Neural cell (in vitro differentiated cells): ENCODE data around the gene DAD1. TPM values are rescaled to one million over a fixed set of nuclear protein-coding genes. Genes with fewer than 3 reads are reported as not detected.

Experiments used
- H2AFZ ChIP-seq: fragments of 200-600, 300-800 bp; sonication (generic), shearing (Covaris generic); 2 replicates; pipeline ENCODE4 v1.6.0; 2014; ENCODE audit warnings: low read depth, mild to moderate bottlenecking, antibody characterized with exemption, low read length, moderate library complexity
- H3F3A ChIP-seq: fragments of 200-600 bp; shearing (Covaris generic); 2 replicates; pipeline ENCODE4 v1.6.1; 2016; ENCODE audit warnings: mild to moderate bottlenecking, moderate library complexity, mixed read lengths, antibody characterized with exemption, low read length; ENCODE audit not compliant: insufficient read depth, poor library complexity, severe bottlenecking
- H3K27ac ChIP-seq: fragments of 200-600, 300-800 bp; sonication (generic), shearing (Covaris generic); 2 replicates; pipeline ENCODE4 v1.5.1; 2014; ENCODE audit warnings: mild to moderate bottlenecking, low read length, moderate library complexity
- H3K27me3 ChIP-seq: fragments of 300-800, 200-600 bp; sonication (generic), shearing (Covaris generic); 2 replicates; pipeline ENCODE4 v1.6.0; 2014; ENCODE audit warnings: mild to moderate bottlenecking, low read depth, low read length, moderate library complexity; ENCODE audit not compliant: insufficient read depth
- H3K36me3 ChIP-seq: fragments of 300-800, 200-600 bp; sonication (generic), shearing (Covaris generic); 2 replicates; pipeline ENCODE4 v1.5.1; 2014; ENCODE audit warnings: mild to moderate bottlenecking, antibody characterized with exemption, low read length, moderate library complexity; ENCODE audit not compliant: insufficient read depth
- H3K4me2 ChIP-seq: fragments of 300-800, 200-600 bp; sonication (generic), shearing (Covaris generic); 2 replicates; pipeline ENCODE4 v1.6.0; 2014; ENCODE audit warnings: mild to moderate bottlenecking, low read length
- H3K4me3 ChIP-seq: fragments of 300-800, 200-600 bp; sonication (generic), shearing (Covaris generic); 2 replicates; pipeline ENCODE4 v1.5.1; 2014; ENCODE audit warnings: mild to moderate bottlenecking, low read length, moderate library complexity
- H3K79me2 ChIP-seq: fragments of 200-600 bp; shearing (Covaris generic); replicated peaks from 2 replicates; pipeline ENCODE4 v1.6.0; 2014; ENCODE audit warnings: mild to moderate bottlenecking, low read length, moderate library complexity; ENCODE audit not compliant: insufficient read depth
- H3K9ac ChIP-seq: fragments of 300-800, 200-600 bp; sonication (generic), shearing (Covaris generic); 2 replicates; pipeline ENCODE4 v1.6.1; 2016; ENCODE audit warnings: mild to moderate bottlenecking, low read length, mixed read lengths
- H3K9me2 ChIP-seq: fragments of 200-600 bp; shearing (Covaris generic); 2 replicates; pipeline ENCODE4 v1.6.1; 2016; ENCODE audit warnings: mild to moderate bottlenecking, low read length, mixed read lengths; ENCODE audit not compliant: insufficient read depth
- H3K9me3 ChIP-seq: fragments of 200-600, 300-800 bp; sonication (generic), shearing (Covaris generic); 2 replicates; pipeline ENCODE4 v1.6.1; 2016; ENCODE audit warnings: mild to moderate bottlenecking, mixed run types, low read length, moderate library complexity, mixed read lengths
- H4K20me1 ChIP-seq: fragments of 200-600 bp; shearing (Covaris generic); 2 replicates; pipeline ENCODE4 v1.6.1; 2016; ENCODE audit warnings: mild to moderate bottlenecking, mixed run types; ENCODE audit not compliant: insufficient read depth
- EP300 ChIP-seq: fragments of 450-650 bp; conservative IDR thresholded peaks from 2 replicates; pipeline ENCODE4 v1.6.1; 2014; ENCODE audit warnings: antibody characterized with exemption, mild to moderate bottlenecking, moderate library complexity; ENCODE audit not compliant: poor library complexity, severe bottlenecking
- EZH2 ChIP-seq: fragments of 200-600, 300-800 bp; shearing (Covaris generic), sonication (generic); IDR thresholded peaks from 2 replicates; pipeline ENCODE4 v1.6.1; 2014; ENCODE audit warnings: antibody characterized with exemption, low read length, borderline replicate concordance, mild to moderate bottlenecking; ENCODE audit not compliant: insufficient read depth, poor library complexity, severe bottlenecking
- MXI1 ChIP-seq: fragments of 450-650 bp; conservative IDR thresholded peaks from 2 replicates; pipeline ENCODE4 v1.6.1; 2014; ENCODE audit warnings: antibody characterized with exemption, mild to moderate bottlenecking; ENCODE audit not compliant: poor library complexity, severe bottlenecking
- POLR2AphosphoS5 ChIP-seq: IDR thresholded peaks from 2 replicates; pipeline ENCODE4 v1.6.1; 2012
- RAD21 ChIP-seq: fragments of 450-650 bp; conservative IDR thresholded peaks from 2 replicates; pipeline ENCODE4 v1.6.1; 2014; ENCODE audit warnings: antibody characterized with exemption, mild to moderate bottlenecking, moderate library complexity
- SMC3 ChIP-seq: fragments of 450-650 bp; conservative IDR thresholded peaks from 2 replicates; pipeline ENCODE4 v1.6.1; 2014; ENCODE audit warnings: antibody characterized with exemption, mild to moderate bottlenecking, moderate library complexity; ENCODE audit not compliant: poor library complexity
- TAF1 ChIP-seq: IDR thresholded peaks from 2 replicates; pipeline ENCODE4 v1.6.1; 2012; ENCODE audit warnings: low read depth
- polyA plus RNA-seq: library from polyadenylated mRNA; depleted of rRNA; stranded (reverse); fragments of >200 nt; gene quantifications from 2 replicates; pipeline ENCODE4 v1.2.3, GENCODE V29; 2014
- TF ChIP-seq, protein P1 (sequence below): fragments of 450-650 bp; IDR thresholded peaks from 2 replicates; pipeline ENCODE4 v1.5.1; 2014; ENCODE audit warnings: antibody characterized with exemption, mild to moderate bottlenecking, moderate library complexity; ENCODE audit not compliant: poor library complexity, severe bottlenecking
- TF ChIP-seq, protein P2 (sequence below): IDR thresholded peaks from 2 replicates; pipeline ENCODE4 v1.6.1; 2012; ENCODE audit warnings: borderline replicate concordance

Gene DAD1
- polyA plus RNA-seq, 1 donor from 2014 or later, result 369 TPM

DNA sequence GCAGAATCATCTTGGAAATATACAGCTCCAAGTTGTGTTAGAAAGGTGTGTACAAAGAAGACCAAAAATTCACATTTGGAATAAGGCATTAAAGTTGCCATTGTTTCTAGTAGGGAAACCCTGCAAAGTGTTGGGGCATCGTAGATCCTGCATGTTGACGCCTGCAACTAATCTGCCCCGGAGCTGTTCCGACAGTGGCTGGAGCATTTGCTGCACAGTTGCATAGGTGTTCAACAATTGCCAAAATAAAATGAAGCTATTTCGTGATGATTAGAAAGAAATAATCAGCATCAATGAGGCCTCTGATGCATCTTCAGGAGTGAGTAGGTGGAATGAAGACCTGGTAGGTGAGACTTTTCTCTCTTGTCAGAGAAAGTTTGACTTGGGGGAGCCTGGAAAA is 47.3 kb downstream of the DAD1 start:
- Histone ChIP-seq H3K27ac (no peak overlapping the region), H3K4me2 (no peak overlapping the region), H3F3A (no peaks in the 10 kb centered on the region), H3K27me3 (peaks cover 3% of the 10 kb centered on the region), H3K4me3 (no peak overlapping the region), H2AFZ (no peak overlapping the region), H4K20me1 (no peaks in the 10 kb centered on the region), H3K9me2 (no peaks in the 10 kb centered on the region), H3K36me3 (no peaks in the 10 kb centered on the region), H3K9ac (no peak overlapping the region), H3K79me2 (no peaks in the 10 kb centered on the region), H3K9me3 (no peaks in the 10 kb centered on the region)
- TF ChIP-seq, protein P1, sequence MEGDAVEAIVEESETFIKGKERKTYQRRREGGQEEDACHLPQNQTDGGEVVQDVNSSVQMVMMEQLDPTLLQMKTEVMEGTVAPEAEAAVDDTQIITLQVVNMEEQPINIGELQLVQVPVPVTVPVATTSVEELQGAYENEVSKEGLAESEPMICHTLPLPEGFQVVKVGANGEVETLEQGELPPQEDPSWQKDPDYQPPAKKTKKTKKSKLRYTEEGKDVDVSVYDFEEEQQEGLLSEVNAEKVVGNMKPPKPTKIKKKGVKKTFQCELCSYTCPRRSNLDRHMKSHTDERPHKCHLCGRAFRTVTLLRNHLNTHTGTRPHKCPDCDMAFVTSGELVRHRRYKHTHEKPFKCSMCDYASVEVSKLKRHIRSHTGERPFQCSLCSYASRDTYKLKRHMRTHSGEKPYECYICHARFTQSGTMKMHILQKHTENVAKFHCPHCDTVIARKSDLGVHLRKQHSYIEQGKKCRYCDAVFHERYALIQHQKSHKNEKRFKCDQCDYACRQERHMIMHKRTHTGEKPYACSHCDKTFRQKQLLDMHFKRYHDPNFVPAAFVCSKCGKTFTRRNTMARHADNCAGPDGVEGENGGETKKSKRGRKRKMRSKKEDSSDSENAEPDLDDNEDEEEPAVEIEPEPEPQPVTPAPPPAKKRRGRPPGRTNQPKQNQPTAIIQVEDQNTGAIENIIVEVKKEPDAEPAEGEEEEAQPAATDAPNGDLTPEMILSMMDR, result no peak
- TF ChIP-seq EP300, result no peak
- TF ChIP-seq POLR2AphosphoS5, result no peak
- no peak for TF ChIP-seq SMC3
- no peak for TF ChIP-seq RAD21
- TF ChIP-seq MXI1, result no peak
- TF ChIP-seq, protein P2, sequence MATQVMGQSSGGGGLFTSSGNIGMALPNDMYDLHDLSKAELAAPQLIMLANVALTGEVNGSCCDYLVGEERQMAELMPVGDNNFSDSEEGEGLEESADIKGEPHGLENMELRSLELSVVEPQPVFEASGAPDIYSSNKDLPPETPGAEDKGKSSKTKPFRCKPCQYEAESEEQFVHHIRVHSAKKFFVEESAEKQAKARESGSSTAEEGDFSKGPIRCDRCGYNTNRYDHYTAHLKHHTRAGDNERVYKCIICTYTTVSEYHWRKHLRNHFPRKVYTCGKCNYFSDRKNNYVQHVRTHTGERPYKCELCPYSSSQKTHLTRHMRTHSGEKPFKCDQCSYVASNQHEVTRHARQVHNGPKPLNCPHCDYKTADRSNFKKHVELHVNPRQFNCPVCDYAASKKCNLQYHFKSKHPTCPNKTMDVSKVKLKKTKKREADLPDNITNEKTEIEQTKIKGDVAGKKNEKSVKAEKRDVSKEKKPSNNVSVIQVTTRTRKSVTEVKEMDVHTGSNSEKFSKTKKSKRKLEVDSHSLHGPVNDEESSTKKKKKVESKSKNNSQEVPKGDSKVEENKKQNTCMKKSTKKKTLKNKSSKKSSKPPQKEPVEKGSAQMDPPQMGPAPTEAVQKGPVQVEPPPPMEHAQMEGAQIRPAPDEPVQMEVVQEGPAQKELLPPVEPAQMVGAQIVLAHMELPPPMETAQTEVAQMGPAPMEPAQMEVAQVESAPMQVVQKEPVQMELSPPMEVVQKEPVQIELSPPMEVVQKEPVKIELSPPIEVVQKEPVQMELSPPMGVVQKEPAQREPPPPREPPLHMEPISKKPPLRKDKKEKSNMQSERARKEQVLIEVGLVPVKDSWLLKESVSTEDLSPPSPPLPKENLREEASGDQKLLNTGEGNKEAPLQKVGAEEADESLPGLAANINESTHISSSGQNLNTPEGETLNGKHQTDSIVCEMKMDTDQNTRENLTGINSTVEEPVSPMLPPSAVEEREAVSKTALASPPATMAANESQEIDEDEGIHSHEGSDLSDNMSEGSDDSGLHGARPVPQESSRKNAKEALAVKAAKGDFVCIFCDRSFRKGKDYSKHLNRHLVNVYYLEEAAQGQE, result no peak
- no peak for TF ChIP-seq TAF1
- TF ChIP-seq EZH2, result no peak

DNA sequence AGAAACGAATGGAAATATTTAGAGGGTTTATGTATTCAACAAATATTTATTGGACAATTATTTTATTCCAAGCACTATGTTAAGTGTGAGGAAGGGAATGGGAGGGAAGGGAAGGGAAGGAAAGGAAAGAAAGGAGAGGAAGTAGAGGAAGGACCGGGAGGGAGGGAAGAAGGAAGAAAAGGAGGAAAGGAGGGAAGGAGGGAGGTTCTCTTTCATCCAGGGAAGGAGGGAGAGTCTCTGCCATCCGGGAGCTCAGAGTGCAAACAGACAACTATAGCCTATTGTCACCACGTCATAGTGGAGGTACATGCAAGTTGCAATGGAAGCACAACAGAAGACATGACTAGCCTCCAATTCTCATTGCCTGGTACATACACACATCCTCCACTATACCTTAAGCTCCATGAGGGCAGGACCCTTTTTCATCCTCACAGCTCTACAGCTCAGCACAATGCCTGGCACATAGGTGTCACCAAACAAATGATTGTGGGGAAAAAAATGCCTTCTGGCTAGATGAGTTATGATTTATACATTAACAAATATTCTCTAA is 48.1 kb downstream of the DAD1 start:
- no peaks in the 10 kb centered on the region for H3K27me3 ChIP-seq
- TF ChIP-seq SMC3, result no peak
- TF ChIP-seq, protein P2, result no peak
- no peak for TF ChIP-seq RAD21
- TF ChIP-seq EZH2, result no peak
- no peak for TF ChIP-seq TAF1
- H3K36me3 ChIP-seq, result no peaks in the 10 kb centered on the region
- H3K4me3 ChIP-seq, result no peak overlapping the region
- H3K79me2 ChIP-seq, result no peaks in the 10 kb centered on the region
- no peaks in the 10 kb centered on the region for H3K9me3 ChIP-seq
- no peaks in the 10 kb centered on the region for H3K9me2 ChIP-seq
- H2AFZ ChIP-seq, result no peak overlapping the region
- no peak overlapping the region for H3K27ac ChIP-seq
- no peak overlapping the region for H3K4me2 ChIP-seq
- H4K20me1 ChIP-seq, result no peaks in the 10 kb centered on the region
- no peak overlapping the region for H3K9ac ChIP-seq
- no peaks in the 10 kb centered on the region for H3F3A ChIP-seq
